ENCODE measurements around the gene TDRD15.
"Not testable (repeated sequence)": the region's sequence is repeated elsewhere in the genome, so short reads cannot be mapped to it uniquely, and the experiment has no call there.

Gene TDRD15

DNA sequence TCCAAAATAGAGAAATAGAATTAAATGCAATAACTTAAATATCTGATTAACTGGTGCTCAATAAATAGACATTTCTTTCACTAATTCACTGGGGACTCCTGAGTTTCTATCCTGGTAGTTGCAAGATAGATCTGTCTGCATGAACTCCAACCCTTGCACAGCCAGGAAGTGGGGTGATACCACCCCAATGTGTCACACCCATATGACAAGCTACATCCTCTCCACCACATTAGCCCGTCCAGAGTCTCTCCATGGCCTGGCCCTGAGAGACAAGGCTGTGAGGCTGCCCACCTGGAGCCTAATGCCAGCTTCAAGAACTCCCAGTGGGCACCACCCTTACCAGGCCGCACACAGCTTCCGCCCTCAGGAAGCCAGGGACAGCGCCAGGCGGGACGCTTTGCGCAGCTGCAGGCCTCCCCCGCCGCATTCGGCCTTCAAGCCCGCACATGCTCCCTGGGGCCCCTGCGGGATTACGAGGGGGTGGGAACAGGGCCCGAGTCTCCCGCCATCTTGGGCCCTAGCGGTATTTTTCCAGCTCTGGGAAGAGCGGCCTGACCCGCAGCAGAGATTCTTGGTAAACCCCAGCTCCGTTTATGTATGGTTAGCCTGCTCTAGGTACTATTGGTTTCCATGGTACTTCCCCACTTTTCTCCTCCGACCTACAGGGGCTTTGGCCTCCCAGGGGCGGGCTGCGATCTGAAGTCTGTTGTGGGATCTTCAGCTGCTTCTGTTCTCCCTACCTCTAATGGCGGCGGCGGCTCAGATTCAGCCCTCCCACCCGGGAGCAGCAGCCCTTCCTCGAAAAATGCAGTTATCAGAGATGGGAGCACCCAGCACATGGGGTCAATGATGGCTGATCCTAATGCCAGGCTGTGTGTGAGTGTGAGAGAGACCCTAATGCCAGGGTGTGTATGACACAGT is at the start of gene TDRD15:
TSS of gene TDRD15 (plus strand) at position 496 of the 921 bp plus-strand sequence. CDS start 13,500 bp downstream, outside the sequence.
- no peak for DNase-seq (ENCODE audit: low read depth in 2 of 2)

DNA sequence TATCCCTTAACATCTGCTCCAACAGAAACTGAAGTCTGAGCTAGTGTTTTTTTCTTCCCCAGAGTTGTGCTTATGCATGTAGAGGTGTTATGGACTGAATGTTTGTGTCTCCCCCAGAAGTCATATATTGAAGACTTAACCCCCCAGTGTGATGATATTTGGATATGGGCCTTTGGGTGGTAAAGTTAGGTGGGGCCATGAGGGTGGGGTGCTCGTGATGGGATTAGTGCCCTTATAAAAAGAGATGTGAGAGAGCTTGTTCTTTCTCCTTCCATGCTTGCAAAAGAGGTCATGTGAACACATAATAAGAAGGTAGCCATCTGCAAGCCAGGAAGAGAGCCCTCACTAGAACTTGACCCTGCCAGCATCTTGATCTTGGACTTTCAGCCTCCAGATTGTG is 45.5 kb upstream of the TDRD15 start:
- no peak for DNase-seq (ENCODE audit: low read depth in 2 of 2)

GRCh38 chr2:21083482-21083881 is 40.3 kb upstream of the TDRD15 start:
- DNase-seq (ENCODE audit: low read depth in 2 of 2) = no peak

- DNase-seq (ENCODE audit: low read depth in 2 of 2) = no peak
Measured at GRCh38 chr2:21084401-21084800, 39.4 kb upstream of the TDRD15 start.

DNA sequence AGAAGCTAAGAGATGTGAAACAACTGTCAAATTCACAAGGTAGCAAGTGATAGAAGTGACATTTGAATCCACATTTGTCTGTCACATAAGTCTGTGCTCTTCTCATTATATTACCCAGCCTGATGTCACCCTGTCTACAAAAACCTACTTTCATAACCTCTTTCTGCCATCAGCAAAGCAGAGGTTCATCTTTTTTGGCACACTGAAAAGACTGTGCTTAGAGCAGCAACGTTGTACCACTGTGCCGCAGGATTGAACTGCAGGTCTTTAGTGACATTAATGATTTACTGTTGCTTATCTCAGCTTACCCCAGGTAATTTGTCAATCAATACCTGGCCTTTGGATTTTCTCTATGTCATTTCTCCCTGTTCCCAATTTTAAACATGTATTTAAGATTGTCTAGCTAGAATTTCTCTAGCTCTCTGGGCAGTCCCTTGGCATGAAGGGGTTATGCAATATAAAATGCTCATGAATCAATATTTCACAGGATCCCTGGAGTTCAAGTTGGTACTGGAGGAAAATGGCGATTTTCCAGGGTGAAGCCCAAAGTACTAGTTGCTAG is 31.4 kb upstream of the TDRD15 start:
- no peak for DNase-seq (ENCODE audit: low read depth in 2 of 2)

- DNase-seq (ENCODE audit: low read depth in 2 of 2) = no peak
Measured at GRCh38 chr2:21095178-21095577, 28.6 kb upstream of the TDRD15 start.

DNA sequence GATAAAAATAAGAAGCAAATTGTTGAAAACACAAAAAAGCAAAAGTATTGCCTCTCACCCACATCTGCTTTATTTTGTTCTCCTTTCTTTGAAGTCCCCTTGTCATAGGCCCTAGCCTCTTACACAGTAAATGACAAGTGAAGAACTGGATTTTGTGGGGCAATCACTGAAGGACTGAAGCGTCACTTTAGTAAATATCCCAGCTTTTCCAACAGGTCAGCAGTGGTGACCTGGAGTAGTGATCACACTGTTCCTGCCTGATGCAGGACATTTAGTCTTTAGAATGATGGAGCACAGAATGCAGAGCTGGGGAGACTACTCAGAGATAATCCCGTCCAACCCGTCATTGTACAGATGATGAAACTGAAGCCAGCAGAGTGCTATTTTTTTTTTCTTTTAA is 28.1 kb upstream of the TDRD15 start:
- DNase-seq (ENCODE audit: low read depth in 2 of 2) = no peak

DNA sequence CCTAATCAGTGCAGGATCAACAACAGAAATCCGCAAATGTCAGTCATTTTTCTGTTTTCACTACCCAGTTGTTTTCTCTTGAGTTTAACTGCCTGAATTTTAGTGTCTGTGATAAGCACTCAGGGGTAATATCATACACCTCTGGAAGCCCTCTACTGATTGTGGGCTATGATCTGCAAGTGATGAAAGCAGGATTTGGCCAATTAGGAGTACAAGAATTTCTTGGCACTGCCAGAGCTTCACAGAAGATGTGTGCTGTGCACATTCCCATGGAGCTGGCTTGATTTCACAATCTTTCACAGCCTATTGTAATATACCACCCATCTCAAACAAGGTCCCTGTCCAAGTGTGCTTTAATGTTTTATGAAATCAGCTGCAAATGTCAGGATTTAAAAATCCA is 27.3 kb upstream of the TDRD15 start:
- DNase-seq (ENCODE audit: low read depth in 2 of 2) = no peak

DNA sequence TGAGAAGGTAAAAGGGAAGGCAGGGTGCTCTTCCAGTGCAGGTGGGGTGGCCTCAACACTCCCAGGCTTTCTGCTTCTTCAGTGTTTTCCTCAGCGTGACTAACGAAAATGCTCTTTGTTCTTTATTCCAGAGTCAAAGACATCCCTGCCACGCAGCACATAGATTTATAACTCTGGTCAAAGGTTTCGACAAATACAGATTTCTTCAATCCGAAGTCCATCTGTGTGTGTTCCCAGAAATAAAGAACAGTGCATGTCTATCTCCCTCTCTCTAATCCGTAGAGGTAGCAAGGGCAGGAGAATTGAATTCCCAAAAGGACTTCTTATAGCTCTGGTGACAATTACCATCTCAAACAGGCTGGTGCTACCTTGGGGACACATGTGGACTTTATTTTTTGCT is 26.4 kb upstream of the TDRD15 start:
- DNase-seq (ENCODE audit: low read depth in 2 of 2) = no peak

DNA sequence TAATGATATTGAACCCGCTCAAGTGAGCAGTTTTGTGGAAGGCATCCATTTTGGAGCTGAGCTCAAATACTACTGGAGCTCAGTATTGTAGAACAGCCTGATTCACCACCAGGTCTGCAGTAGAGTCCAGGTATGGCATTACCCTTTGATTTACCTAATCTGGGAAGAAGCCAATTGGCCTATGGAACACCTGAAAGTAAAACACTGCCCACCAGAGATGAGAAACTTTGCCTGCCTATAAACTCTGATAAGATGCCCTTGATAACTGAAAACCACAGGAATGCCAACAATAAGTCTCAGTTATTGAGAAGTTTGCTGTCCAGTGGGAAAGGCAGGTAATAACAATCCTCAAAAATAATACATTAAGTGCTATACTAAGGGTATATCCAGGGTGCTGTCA is 25.5 kb upstream of the TDRD15 start:
- no peak for DNase-seq (ENCODE audit: low read depth in 2 of 2)

DNA sequence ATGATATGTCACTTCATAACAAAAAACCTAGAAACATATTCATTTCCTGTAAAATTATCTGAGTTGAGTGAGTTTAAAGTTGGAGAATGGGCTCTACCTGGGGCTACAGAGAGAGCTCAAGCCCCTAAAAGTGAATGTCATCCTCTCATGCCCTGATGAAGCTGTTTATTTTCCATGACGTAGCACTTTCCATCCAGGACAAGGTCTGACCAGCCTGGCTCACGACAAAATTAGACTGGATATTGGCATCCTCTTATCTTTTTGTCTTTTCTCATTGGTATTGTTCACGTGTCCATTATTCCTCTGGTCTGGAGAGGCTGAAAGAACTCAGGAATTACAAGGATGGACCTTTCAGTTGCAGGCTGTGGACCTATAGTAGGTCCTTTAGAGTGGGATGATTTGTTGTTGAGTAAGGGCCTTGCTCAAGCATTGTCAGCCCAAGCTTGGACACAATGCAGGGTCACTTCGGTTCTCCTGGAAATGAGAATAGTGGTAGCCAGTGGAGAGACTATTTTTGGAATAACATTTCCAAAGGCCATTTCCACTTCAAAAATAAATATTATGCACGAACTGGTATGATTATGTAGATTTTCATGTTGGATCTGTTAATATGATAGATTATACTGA is 24.4 kb upstream of the TDRD15 start:
- DNase-seq (ENCODE audit: low read depth in 2 of 2) = no peak

DNA sequence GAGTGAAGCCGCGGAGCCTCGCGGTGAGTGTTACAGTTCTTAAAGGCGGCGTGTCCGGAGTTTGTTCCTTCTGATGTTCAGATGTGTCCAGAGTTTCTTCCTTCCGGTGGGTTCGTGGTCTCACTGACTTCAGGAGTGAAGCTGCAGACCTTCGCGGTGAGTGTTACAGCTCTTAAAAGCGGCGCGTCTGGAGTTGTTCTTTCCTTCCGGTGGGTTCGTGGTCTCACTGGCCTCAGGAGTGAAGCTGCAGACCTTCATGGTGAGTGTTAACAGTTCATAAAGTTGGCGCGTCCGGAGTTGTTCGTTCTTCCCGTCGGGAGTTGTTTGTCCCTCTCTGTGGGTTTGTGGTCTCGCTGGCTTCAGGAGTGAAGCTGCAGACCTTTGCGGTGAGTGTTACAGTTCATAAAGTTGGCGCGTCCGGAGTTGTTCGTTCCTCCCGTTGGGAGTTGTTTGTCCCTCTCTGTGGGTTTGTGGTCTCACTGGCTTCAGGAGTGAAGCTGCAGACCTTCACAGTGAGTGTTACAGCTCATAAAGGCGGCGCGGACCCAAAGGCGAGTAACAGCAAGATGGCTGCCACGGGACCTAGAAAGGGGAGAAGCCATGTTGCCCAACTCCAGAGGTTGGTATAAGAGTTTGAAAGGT is 22.1 kb upstream of the TDRD15 start:
- DNase-seq (ENCODE audit: low read depth in 2 of 2) = not testable (repeated sequence)

DNA sequence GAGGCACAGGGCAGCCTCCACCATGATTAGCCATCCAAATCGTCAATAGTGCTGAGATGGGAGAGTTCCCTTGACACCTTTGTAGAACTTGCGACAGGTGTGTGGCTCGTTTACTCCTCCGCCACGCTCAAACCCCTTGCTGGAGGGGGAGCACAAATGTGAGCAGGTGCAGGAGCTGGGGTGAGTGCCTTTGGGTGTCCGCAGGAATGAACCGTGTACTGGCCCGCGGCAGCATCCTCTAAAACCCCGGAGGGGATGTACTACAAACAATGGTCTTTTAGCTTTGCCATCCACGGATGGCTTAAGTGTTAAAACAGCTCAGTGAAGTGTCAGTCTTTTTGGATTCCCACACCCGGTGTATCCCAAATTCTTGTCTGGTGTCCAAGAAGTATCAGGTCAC is 21.4 kb upstream of the TDRD15 start:
- DNase-seq (ENCODE audit: low read depth in 2 of 2) = no peak

- DNase-seq (ENCODE audit: low read depth in 2 of 2) = no peak
Measured at GRCh38 chr2:21103274-21103891, 20.4 kb upstream of the TDRD15 start.

DNA sequence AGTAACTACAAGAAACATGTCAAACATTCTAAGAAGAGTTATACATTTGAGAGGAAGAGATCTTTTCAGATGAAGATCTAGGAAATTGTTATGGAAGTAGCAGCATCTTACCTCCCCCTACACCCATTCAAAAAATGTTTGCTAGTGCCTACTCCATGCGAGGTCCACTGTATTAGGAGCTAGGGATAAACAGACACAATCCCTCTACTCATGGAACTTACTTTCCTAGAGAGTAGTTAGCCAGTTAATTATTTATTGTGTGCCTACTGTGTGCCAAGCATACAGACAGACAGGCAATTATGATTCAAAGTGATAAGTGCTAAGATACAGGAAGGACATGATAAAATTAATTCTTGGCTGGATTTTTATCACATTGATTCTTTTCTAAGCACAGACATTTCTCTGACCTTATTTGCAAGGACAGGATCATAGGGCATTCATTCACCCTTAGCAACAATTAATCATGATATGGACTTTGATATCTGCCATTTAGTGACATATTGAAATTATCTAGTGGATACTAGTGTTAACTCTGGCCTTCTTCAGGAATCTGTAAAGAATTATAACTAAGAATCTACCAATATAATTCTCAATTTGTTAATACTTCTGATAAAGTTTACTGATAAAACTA is 19.6 kb upstream of the TDRD15 start:
- no peak for DNase-seq (ENCODE audit: low read depth in 2 of 2)

- DNase-seq (ENCODE audit: low read depth in 2 of 2) = no peak
Measured at GRCh38 chr2:21111012-21111411, 12.8 kb upstream of the TDRD15 start.

DNA sequence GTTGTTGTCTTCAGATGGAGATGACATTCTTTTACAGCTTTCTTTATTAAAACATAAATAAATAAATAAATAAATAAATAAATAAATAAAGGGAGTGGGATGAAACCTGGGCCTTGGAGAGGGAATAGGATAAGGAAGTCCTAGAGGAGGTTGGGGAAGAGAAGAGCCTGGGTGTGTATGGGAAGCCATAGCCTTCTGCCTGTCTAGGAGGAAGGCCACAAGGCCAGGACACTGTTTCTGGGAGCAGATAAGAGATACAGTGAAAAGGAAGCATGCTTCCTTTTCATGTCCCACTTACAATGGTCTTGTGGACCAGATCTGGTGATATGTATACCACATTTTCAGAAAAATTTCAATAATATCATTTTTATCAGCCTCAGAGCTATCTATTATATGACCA is 6.1 kb upstream of the TDRD15 start:
- DNase-seq (ENCODE audit: low read depth in 2 of 2) = no peak

DNA sequence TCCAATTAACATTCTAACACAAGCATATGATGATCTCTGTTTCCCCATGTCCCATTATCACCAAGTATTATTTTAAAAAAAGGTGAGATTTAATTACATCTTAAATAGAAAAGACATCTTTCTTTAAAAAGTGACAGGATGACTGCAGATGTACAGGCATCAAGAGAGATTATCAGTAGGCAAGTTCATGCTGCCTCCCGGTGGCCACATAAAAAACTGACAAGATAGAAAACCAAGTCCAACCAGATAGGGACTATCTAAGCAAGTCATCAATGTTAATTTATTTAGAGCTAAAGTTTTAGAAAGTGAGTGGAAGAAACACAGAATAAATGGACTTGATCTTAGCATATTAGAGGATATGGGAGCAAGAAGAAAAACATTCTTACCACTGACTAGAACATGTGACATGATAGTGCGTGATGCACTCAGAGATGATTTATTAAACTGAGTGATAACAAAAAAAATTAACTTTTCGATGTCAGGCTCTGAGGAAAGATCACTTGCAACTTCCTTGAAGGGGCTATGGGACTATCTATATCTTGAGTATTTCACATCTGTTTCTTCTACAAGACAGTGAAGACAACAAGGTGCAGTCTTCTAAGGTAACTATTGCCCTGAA is 5.4 kb upstream of the TDRD15 start:
- no peak for DNase-seq (ENCODE audit: low read depth in 2 of 2)

GRCh38 chr2:21131861-21132260 is 8.1 kb downstream of the TDRD15 start:
- DNase-seq (ENCODE audit: low read depth in 2 of 2) = no peak

GRCh38 chr2:21135585-21135984 is 11.8 kb downstream of the TDRD15 start:
- no peak for DNase-seq (ENCODE audit: low read depth in 2 of 2)

- DNase-seq (ENCODE audit: low read depth in 2 of 2) = no peak
Measured at GRCh38 chr2:21142149-21142548, 18.4 kb downstream of the TDRD15 start.
